Nephron (organoid): ENCODE measurements around the gene SLC48A1.

Experiments
- H3K27ac Mint-ChIP-seq, 3 experiments: 2 replicates each; pipeline ENCODE4 v1.8.0; 2020; ENCODE audit warnings: mixed read lengths in 3 of 3, mild to moderate bottlenecking in 2 of 3, moderate library complexity in 1 of 3
- H3K27me3 Mint-ChIP-seq: 2 replicates; pipeline ENCODE4 v1.8.0; 2021; ENCODE audit warnings: low read depth, mild to moderate bottlenecking, moderate library complexity, mixed read lengths
- H3K36me3 Mint-ChIP-seq: 2 replicates; pipeline ENCODE4 v1.8.0; 2020; ENCODE audit warnings: low read depth, mixed read lengths
- H3K4me1 Mint-ChIP-seq: 2 replicates; pipeline ENCODE4 v1.8.0; 2020; ENCODE audit warnings: mixed read lengths
- H3K4me3 Mint-ChIP-seq, 3 experiments: 2 replicates each; pipeline ENCODE4 v1.8.0; 2020; ENCODE audit warnings: mild to moderate bottlenecking in 3 of 3, mixed read lengths in 3 of 3, moderate library complexity in 2 of 3
- H3K9me3 Mint-ChIP-seq: 2 replicates; pipeline ENCODE4 v1.8.0; 2020; ENCODE audit warnings: mixed read lengths
- CTCF ChIP-seq, 3 experiments: fragments of 200-600 bp; sonication (generic); IDR thresholded peaks; one replicate each; pipeline ENCODE4 v1.5.0; 2021; ENCODE audit warnings: antibody characterized with exemption in 3 of 3; ENCODE audit not compliant: unreplicated experiment in 3 of 3

SLC48A1 gene

GRCh38 chr12:47748507-47748828 is 24.6 kb upstream of the SLC48A1 start:
- H3K27ac Mint-ChIP-seq = no peak overlapping the region
- H3K4me3 Mint-ChIP-seq = no peak overlapping the region
- no peak for TF ChIP-seq CTCF (IDR thresholded peaks at IDR 0.05; ENCODE audit: unreplicated experiment in 3 of 3)
- H3K4me1 Mint-ChIP-seq = peaks cover 16% of the 10 kb centered on the region
- peaks cover 10% of the 10 kb centered on the region for H3K27me3 Mint-ChIP-seq
- peaks cover 16% of the 10 kb centered on the region for H3K36me3 Mint-ChIP-seq
- H3K9me3 Mint-ChIP-seq = no peaks in the 10 kb centered on the region

- Mint-ChIP-seq H3K27me3 (peaks cover 6% of the 10 kb centered on the region), H3K9me3 (no peaks in the 10 kb centered on the region), H3K4me1 (peaks cover 19% of the 10 kb centered on the region), H3K27ac (no peak overlapping the region), H3K4me3 (no peak overlapping the region), H3K36me3 (peaks cover 16% of the 10 kb centered on the region)
- TF ChIP-seq CTCF (IDR thresholded peaks at IDR 0.05; ENCODE audit: unreplicated experiment in 3 of 3) = no peak
These were observed 24.1 kb upstream of the SLC48A1 start for GRCh38 chr12:47748899-47749298.

GRCh38 chr12:47750229-47750798 is 22.7 kb upstream of the SLC48A1 start:
- Mint-ChIP-seq H3K27ac (no peak overlapping the region), H3K36me3 (peaks cover 16% of the 10 kb centered on the region), H3K27me3 (peaks cover 6% of the 10 kb centered on the region), H3K9me3 (no peaks in the 10 kb centered on the region), H3K4me1 (peaks cover 18% of the 10 kb centered on the region), H3K4me3 (no peak overlapping the region)
- no peak for TF ChIP-seq CTCF (IDR thresholded peaks at IDR 0.05; ENCODE audit: unreplicated experiment in 3 of 3)

GRCh38 chr12:47750916-47751470 is 22.0 kb upstream of the SLC48A1 start:
- H3K9me3 Mint-ChIP-seq = no peaks in the 10 kb centered on the region

GRCh38 chr12:47751561-47751960 is 21.5 kb upstream of the SLC48A1 start:
- no peak for TF ChIP-seq CTCF (IDR thresholded peaks at IDR 0.05; ENCODE audit: unreplicated experiment in 3 of 3)
- Mint-ChIP-seq H3K36me3 (peaks cover 16% of the 10 kb centered on the region), H3K27ac (no peak overlapping the region), H3K9me3 (no peaks in the 10 kb centered on the region), H3K4me1 (peaks cover 22% of the 10 kb centered on the region), H3K27me3 (no peaks in the 10 kb centered on the region), H3K4me3 (no peak overlapping the region)

More at GRCh38 chr12:47750916-47751470, 22.0 kb upstream of the SLC48A1 start:
- H3K36me3 Mint-ChIP-seq = peaks cover 16% of the 10 kb centered on the region
- H3K27me3 Mint-ChIP-seq = peaks cover under 1% of the 10 kb centered on the region
- H3K27ac Mint-ChIP-seq = no peak overlapping the region
- no peak overlapping the region for H3K4me3 Mint-ChIP-seq
- no peak for TF ChIP-seq CTCF (IDR thresholded peaks at IDR 0.05; ENCODE audit: unreplicated experiment in 3 of 3)
- H3K4me1 Mint-ChIP-seq = peaks cover 17% of the 10 kb centered on the region

GRCh38 chr12:47752121-47752520 is 20.9 kb upstream of the SLC48A1 start:
- Mint-ChIP-seq H3K36me3 (peaks cover 12% of the 10 kb centered on the region), H3K27ac (no peak overlapping the region), H3K27me3 (no peaks in the 10 kb centered on the region), H3K4me1 (peaks cover 25% of the 10 kb centered on the region), H3K9me3 (no peaks in the 10 kb centered on the region), H3K4me3 (no peak overlapping the region)
- no peak for TF ChIP-seq CTCF (IDR thresholded peaks at IDR 0.05; ENCODE audit: unreplicated experiment in 3 of 3)
